ENCODE data around the gene LETMD1. TPM values are rescaled to one million over a fixed set of nuclear protein-coding genes. Genes with fewer than 3 reads are reported as not detected.

LETMD1 gene
- total and polyA plus RNA-seq, 2 of the 8 experiments (the other 6 are each of a cell fraction or from before 2014, with no cell fraction given), result 39.4 to 65.3 TPM

GRCh38 chr12:51001799-51002198, 46.3 kb upstream of the LETMD1 start:
- Histone ChIP-seq H3K23me2 (ENCODE audit: low read depth, low read length) (no peaks in the 10 kb centered on the region), H3K23ac (ENCODE audit: insufficient read length) (no peak overlapping the region), H3K9ac (replicated peaks in 1 of 4; ENCODE audit: extremely low read depth in 1 of 4, low read depth in 3 of 4, low read length in 3 of 4) (no peak overlapping the region), H4K91ac (replicated peaks; ENCODE audit: insufficient read length, low read length) (no peak overlapping the region), H2AK5ac (ENCODE audit: low read depth, low read length) (no peak overlapping the region), H3K4me1 (replicated peaks in 1 of 4; ENCODE audit: control insufficient read depth in 3 of 4, insufficient read depth in 4 of 4, low read length in 3 of 4) (peaks cover 0 to 2% (median under 1%) of the 10 kb centered on the region in 4 experiments; a peak in 4 of 7 replicates), H3K79me1 (ENCODE audit: low read depth, low read length) (no peaks in the 10 kb centered on the region; the same call in 1 of the 2 replicates), H3K56ac (replicated peaks; ENCODE audit: insufficient read length, low read depth, low read length) (no peak overlapping the region), H2BK120ac (replicated peaks; ENCODE audit: low read depth, low read length) (no peak overlapping the region), H2BK5ac (ENCODE audit: low read depth, low read length) (no peak overlapping the region), H3K14ac (ENCODE audit: insufficient read length) (no peak overlapping the region), H3K4me2 (ENCODE audit: insufficient read depth in 1 of 2, low read depth in 2 of 2, low read length in 2 of 2) (no peak overlapping the region), H4K8ac (ENCODE audit: extremely low read depth, insufficient read depth, low read length) (no peak overlapping the region), H3K4ac (replicated peaks; ENCODE audit: insufficient read length, low read depth, low read length) (no peak overlapping the region), H3K79me2 (ENCODE audit: control insufficient read depth in 1 of 2, insufficient read depth in 2 of 2, low read length in 2 of 2) (no peaks in the 10 kb centered on the region), H3K18ac (ENCODE audit: extremely low read depth, low read length) (no peak overlapping the region), H3K9me3 (ENCODE audit: insufficient read depth in 2 of 2, low read depth in 1 of 2, low read length in 1 of 2) (no peaks in the 10 kb centered on the region), H4K20me1 (replicated peaks in 1 of 2; ENCODE audit: control insufficient read depth in 1 of 2, insufficient read depth in 2 of 2, low read length in 2 of 2) (no peaks in the 10 kb centered on the region), H2BK12ac (ENCODE audit: low read depth, low read length) (no peak overlapping the region), H3K27me3 (replicated peaks in 1 of 4; ENCODE audit: control insufficient read depth in 3 of 4, extremely low read depth in 1 of 4, insufficient read depth in 3 of 4, low read length in 3 of 4) (no peaks in the 10 kb centered on the region), H4K5ac (ENCODE audit: insufficient read length, low read depth, low read length) (no peak overlapping the region), H3K27ac (ENCODE audit: low read depth, low read length) (no peak overlapping the region), H2AFZ (ENCODE audit: low read length) (no peak overlapping the region), H2BK20ac (ENCODE audit: low read length) (no peak overlapping the region), H3K36me3 (ENCODE audit: control insufficient read depth in 2 of 4, insufficient read depth in 4 of 4, low read length in 3 of 4) (peaks cover 2 to 21% (median 9%) of the 10 kb centered on the region in 4 experiments), H3K4me3 (ENCODE audit: extremely low read depth in 1 of 4, insufficient read depth in 2 of 4, low read depth in 3 of 4, low read length in 4 of 4) (no peak overlapping the region), H2BK15ac (ENCODE audit: low read length) (no peak overlapping the region)
- DNase-seq (ENCODE audit: low read depth in 1 of 2, low spot score in 2 of 2) (no peak), FAIRE-seq (no peak)
- 96% methylated on average over 1 of the region's 1 CpG; no CpG with 5 or more reads in 1 of the 2 experiments for WGBS, 2 experiments (ENCODE audit: extremely low coverage in 1 of 2, insufficient coverage in 1 of 2, insufficient read length in 1 of 2, insufficient replicate concordance in 2 of 2, low coverage in 1 of 2, low lambda C conversion rate in 2 of 2, missing lambda C conversion rate in 1 of 2)
- POLR2A ChIA-PET (ENCODE audit: partially characterized antibody), result interaction anchor here (0.6 to 1.0 kb wide), 2 partner anchors 24 to 222 kb away, joined by 3 to 6 read pairs; partner anchors contain the start of gene SLC11A2
- CTCF ChIA-PET (ENCODE audit: partially characterized antibody), result interaction anchor here (1.0 to 6.9 kb wide), 5 partner anchors 8 to 237 kb away, joined by 3 to 66 read pairs (median 3); partner anchors contain the start of gene SLC11A2
- no peak for TF ChIP-seq CHD1 (IDR thresholded peaks at IDR 0.05; ENCODE audit: low read depth, low read length)
- TF ChIP-seq SP4 (IDR thresholded peaks at IDR 0.05; ENCODE audit: low read length), result no peak
- TF ChIP-seq ASH2L (IDR thresholded peaks at IDR 0.05; ENCODE audit: low read length), result no peak
- TF ChIP-seq KDM5A (IDR thresholded peaks at IDR 0.05; ENCODE audit: low read length), result no peak
- no peak for TF ChIP-seq EGR1 (IDR thresholded peaks at IDR 0.05; ENCODE audit: borderline replicate concordance, low read depth, low read length)
- no peak for TF ChIP-seq RNF2 (IDR thresholded peaks at IDR 0.05; ENCODE audit: borderline replicate concordance, low read depth, low read length, missing control alignments, poor library complexity, severe bottlenecking)
- no peak for TF ChIP-seq RBBP5 (IDR thresholded peaks at IDR 0.05; ENCODE audit: borderline replicate concordance, low read depth, low read length)
- TF ChIP-seq ATF3 (IDR thresholded peaks at IDR 0.05; ENCODE audit: insufficient read depth, low read depth, low read length), result no peak
- no peak for TF ChIP-seq SIRT6 (IDR thresholded peaks at IDR 0.05; ENCODE audit: low read length)
- TF ChIP-seq GTF2F1 (IDR thresholded peaks at IDR 0.05; ENCODE audit: borderline replicate concordance, low read depth, low read length), result no peak
